Chondrocyte (in vitro differentiated cells): Measurements from ENCODE around the gene ZNF629. TPM values are rescaled to one million over a fixed set of nuclear protein-coding genes. Genes with fewer than 3 reads are reported as not detected.

Source experiments
- DNase-seq: peaks from one replicate; pipeline ENCODE4 v3.0.0; 2021; ENCODE audit warnings: mixed read lengths, low spot score
- H3K27ac Mint-ChIP-seq: one replicate; pipeline ENCODE4 v1.8.0; 2021; ENCODE audit warnings: mild to moderate bottlenecking, moderate library complexity, mixed read lengths; ENCODE audit not compliant: unreplicated experiment
- H3K27me3 Mint-ChIP-seq: 2 replicates; pipeline ENCODE4 v1.8.0; 2021; ENCODE audit warnings: low read depth, mixed read lengths
- H3K36me3 Mint-ChIP-seq: 2 replicates; pipeline ENCODE4 v1.8.0; 2021; ENCODE audit warnings: low read depth, mixed read lengths
- H3K4me1 Mint-ChIP-seq: 2 replicates; pipeline ENCODE4 v1.8.0; 2021; ENCODE audit warnings: low read depth, mild to moderate bottlenecking, mixed read lengths
- H3K4me3 Mint-ChIP-seq: one replicate; pipeline ENCODE4 v1.8.0; 2021; ENCODE audit warnings: mild to moderate bottlenecking, moderate library complexity, mixed read lengths; ENCODE audit not compliant: unreplicated experiment
- H3K9me3 Mint-ChIP-seq: 2 replicates; pipeline ENCODE4 v1.8.0; 2021; ENCODE audit warnings: low read depth, mixed read lengths
- total RNA-seq: library from RNA; stranded (reverse); gene quantifications from 3 replicates; pipeline ENCODE4 v1.2.1, GENCODE V29; 2021
- TF ChIP-seq, protein P1 (sequence below): fragments of 200-600 bp; sonication (generic); IDR thresholded peaks from 2 replicates; pipeline ENCODE4 v1.5.0; 2021; ENCODE audit warnings: antibody characterized with exemption, mild to moderate bottlenecking, moderate library complexity

The ZNF629 gene
- total RNA-seq, 1 donor from 2014 or later, result 18.9 TPM

DNA sequence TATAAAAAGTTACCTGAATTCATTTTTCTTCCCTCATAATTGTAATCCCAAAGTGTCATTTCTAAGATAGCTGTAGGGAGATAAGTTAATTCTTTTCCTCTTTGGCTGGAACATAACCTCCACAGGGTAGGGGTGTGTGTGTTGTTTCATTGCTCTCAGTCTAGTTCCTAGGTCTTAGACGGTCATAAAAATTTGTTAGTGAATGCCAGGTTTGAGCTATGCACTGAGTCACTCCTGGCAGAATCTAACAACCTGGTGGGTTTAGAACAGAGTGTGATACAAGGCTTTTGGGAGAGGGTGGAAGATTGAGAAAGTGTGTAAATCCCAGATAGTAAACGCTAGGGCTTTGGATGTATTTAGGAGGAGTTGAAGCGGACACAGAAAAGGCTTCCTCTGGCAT is 39.7 kb downstream of the ZNF629 start:
- Mint-ChIP-seq H3K27ac (peak overlapping the region; percentile 96), H3K36me3 (peaks cover 11% of the 10 kb centered on the region), H3K4me3 (peak overlapping the region; percentile 90), H3K9me3 (no peaks in the 10 kb centered on the region), H3K27me3 (no peaks in the 10 kb centered on the region), H3K4me1 (peaks cover 25% of the 10 kb centered on the region)
- no peak for DNase-seq
- TF ChIP-seq, protein P1, sequence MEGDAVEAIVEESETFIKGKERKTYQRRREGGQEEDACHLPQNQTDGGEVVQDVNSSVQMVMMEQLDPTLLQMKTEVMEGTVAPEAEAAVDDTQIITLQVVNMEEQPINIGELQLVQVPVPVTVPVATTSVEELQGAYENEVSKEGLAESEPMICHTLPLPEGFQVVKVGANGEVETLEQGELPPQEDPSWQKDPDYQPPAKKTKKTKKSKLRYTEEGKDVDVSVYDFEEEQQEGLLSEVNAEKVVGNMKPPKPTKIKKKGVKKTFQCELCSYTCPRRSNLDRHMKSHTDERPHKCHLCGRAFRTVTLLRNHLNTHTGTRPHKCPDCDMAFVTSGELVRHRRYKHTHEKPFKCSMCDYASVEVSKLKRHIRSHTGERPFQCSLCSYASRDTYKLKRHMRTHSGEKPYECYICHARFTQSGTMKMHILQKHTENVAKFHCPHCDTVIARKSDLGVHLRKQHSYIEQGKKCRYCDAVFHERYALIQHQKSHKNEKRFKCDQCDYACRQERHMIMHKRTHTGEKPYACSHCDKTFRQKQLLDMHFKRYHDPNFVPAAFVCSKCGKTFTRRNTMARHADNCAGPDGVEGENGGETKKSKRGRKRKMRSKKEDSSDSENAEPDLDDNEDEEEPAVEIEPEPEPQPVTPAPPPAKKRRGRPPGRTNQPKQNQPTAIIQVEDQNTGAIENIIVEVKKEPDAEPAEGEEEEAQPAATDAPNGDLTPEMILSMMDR, result no peak

GRCh38 chr16:30746638-30747175 is 40.3 kb downstream of the ZNF629 start:
- no peaks in the 10 kb centered on the region for H3K9me3 Mint-ChIP-seq

GRCh38 chr16:30745082-30745481 is 41.9 kb downstream of the ZNF629 start:
- H3K27me3 Mint-ChIP-seq, result no peaks in the 10 kb centered on the region
- TF ChIP-seq, protein P1, result no peak
- no peak for DNase-seq
- no peak overlapping the region for H3K4me3 Mint-ChIP-seq
- peaks cover 18% of the 10 kb centered on the region for H3K36me3 Mint-ChIP-seq
- H3K9me3 Mint-ChIP-seq, result no peaks in the 10 kb centered on the region
- H3K27ac Mint-ChIP-seq, result no peak overlapping the region
- H3K4me1 Mint-ChIP-seq, result peaks cover 44% of the 10 kb centered on the region

More at GRCh38 chr16:30746638-30747175, 40.3 kb downstream of the ZNF629 start:
- Mint-ChIP-seq H3K4me3 (no peak overlapping the region), H3K27ac (peak overlapping the region; percentile 96), H3K27me3 (no peaks in the 10 kb centered on the region), H3K36me3 (peaks cover 17% of the 10 kb centered on the region), H3K4me1 (peaks cover 30% of the 10 kb centered on the region)
- DNase-seq, result no peak
- TF ChIP-seq, protein P1, result no peak

GRCh38 chr16:30744183-30744582 is 42.8 kb downstream of the ZNF629 start:
- DNase-seq, result no peak
- Mint-ChIP-seq H3K9me3 (no peaks in the 10 kb centered on the region), H3K27ac (no peak overlapping the region), H3K4me1 (peaks cover 37% of the 10 kb centered on the region), H3K27me3 (no peaks in the 10 kb centered on the region), H3K36me3 (peaks cover 19% of the 10 kb centered on the region), H3K4me3 (no peak overlapping the region)
- TF ChIP-seq, protein P1, result no peak

DNA sequence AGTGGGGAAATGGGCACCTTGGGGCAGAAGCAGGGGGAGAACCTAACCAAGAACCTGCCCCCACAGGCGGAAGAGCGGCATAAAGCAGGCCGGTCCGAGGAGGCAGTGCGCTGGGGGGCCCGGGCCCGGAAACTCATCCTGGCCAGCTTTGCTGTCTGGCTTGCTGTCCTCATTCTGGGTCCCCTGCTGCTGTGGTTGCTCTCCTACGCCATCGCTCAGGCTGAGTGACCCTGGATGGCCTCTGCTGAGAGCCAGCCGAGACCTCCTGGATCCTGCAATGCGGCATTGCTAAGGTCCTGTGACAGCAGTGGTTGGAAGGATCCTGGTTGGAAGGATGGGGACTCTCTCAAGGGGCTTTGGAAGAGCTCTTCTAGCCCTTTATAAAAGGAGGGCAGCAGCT is 43.3 kb downstream of the ZNF629 start:
- H3K4me1 Mint-ChIP-seq, result peaks cover 34% of the 10 kb centered on the region
- H3K9me3 Mint-ChIP-seq, result no peaks in the 10 kb centered on the region
- no peak overlapping the region for H3K27ac Mint-ChIP-seq
- no peak overlapping the region for H3K4me3 Mint-ChIP-seq
- DNase-seq, result no peak
- TF ChIP-seq, protein P1, result no peak
- no peaks in the 10 kb centered on the region for H3K27me3 Mint-ChIP-seq
- peaks cover 22% of the 10 kb centered on the region for H3K36me3 Mint-ChIP-seq
